Activated CD4-positive, alpha-beta T cell treated with anti-CD3 and anti-CD28 coated beads, Interleukin-2, amount 10 ng/mL, durations not matched to agents 7 days and 5 days (primary cell): ENCODE measurements around the gene ABTB1. TPM values are rescaled to one million over a fixed set of nuclear protein-coding genes. Genes with fewer than 3 reads are reported as not detected.
A peak's percentile ranks its signal among the peaks of the same experiment; 100 is the strongest.

Experiments used
- CTCF ChIA-PET: fragments of 350-600 bp; sonication (Branson Sonifier 250); formaldehyde crosslinking; loops from one replicate; lab custom pipeline; 2021; ENCODE audit warnings: antibody characterized with exemption; lab: Charles Lee
- POLR2A ChIA-PET: fragments of 350-600 bp; sonication (Branson Sonifier 250); formaldehyde crosslinking; loops from one replicate; lab custom pipeline; 2021; ENCODE audit warnings: antibody characterized with exemption; lab: Charles Lee
- DNase-seq: peaks from one replicate; pipeline ENCODE4 v3.0.0-alpha.2; 2020
- H3K27ac Mint-ChIP-seq: one replicate; pipeline ENCODE4 v1.8.0; 2021; ENCODE audit warnings: mild to moderate bottlenecking, moderate library complexity, mixed read lengths
- H3K27me3 Mint-ChIP-seq: one replicate; pipeline ENCODE4 v1.8.0; 2021; ENCODE audit warnings: mixed read lengths
- H3K36me3 Mint-ChIP-seq: one replicate; pipeline ENCODE4 v1.8.0; 2021; ENCODE audit warnings: low read depth, mixed read lengths
- H3K4me1 Mint-ChIP-seq: one replicate; pipeline ENCODE4 v1.8.0; 2021; ENCODE audit warnings: mixed read lengths
- H3K4me3 Mint-ChIP-seq: one replicate; pipeline ENCODE4 v1.8.0; 2021; ENCODE audit warnings: mild to moderate bottlenecking, moderate library complexity, mixed read lengths
- H3K9me3 Mint-ChIP-seq: one replicate; pipeline ENCODE4 v1.8.0; 2021; ENCODE audit warnings: mixed read lengths
- total RNA-seq, 2 experiments: library from RNA; stranded (reverse); gene quantifications; one replicate each; pipeline ENCODE4 v1.2.3, GENCODE V29; 2021

Gene ABTB1
- total RNA-seq, 2 experiments from 2014 or later: 24.3 to 29.5 TPM

DNA sequence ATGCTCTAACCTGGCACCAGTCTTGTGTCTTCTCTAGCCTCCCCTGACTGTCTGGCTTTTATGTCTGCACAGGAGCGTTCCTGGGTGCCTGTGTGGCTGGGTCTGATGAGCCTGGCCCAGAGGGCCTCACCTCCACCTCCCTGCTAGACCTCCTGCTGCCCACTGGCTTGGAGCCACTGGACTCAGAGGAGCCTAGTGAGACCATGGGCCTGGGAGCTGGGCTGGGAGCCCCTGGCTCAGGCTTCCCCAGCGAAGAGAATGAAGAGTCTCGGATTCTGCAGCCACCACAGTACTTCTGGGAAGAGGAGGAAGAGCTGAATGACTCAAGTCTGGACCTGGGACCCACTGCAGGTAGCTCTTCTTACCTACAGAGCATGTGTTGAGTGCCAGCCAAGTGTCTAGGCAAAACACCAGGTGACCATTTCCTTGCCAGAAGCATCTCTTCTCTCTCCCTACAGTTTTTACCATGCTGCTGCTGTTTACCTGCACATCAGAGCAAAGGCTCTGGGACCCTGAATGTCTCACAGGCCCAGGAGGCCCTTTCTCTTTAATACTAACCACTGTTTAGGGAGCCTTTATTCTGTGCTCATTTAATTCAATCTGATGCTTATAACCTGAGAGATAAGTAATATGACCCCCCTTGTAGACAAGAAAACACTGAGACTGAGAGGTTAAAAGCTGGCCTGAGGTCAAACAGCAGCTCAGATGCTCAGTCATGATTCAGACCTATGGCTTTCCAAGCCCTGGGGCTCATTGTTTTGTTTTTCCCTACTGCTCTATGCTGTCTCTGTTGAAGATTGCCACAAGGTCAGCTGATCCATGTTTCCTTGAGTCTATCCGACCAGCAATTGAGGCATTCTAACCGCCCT, 33.3 kb upstream of the ABTB1 start:
- ChIA-PET POLR2A (no interaction called here), CTCF (no interaction called here)
- no peak for DNase-seq
- no peaks in the 10 kb centered on the region for H3K27me3 Mint-ChIP-seq
- H3K27ac Mint-ChIP-seq: no peak overlapping the region
- H3K36me3 Mint-ChIP-seq: no peaks in the 10 kb centered on the region
- H3K9me3 Mint-ChIP-seq: no peaks in the 10 kb centered on the region
- H3K4me1 Mint-ChIP-seq: peaks cover 18% of the 10 kb centered on the region
- H3K4me3 Mint-ChIP-seq: no peak overlapping the region

GRCh38 chr3:127640042-127640355, 32.8 kb upstream of the ABTB1 start:
- DNase-seq: no peak
- Mint-ChIP-seq H3K4me3 (no peak overlapping the region), H3K4me1 (peaks cover 18% of the 10 kb centered on the region), H3K9me3 (no peaks in the 10 kb centered on the region), H3K27ac (no peak overlapping the region), H3K36me3 (no peaks in the 10 kb centered on the region), H3K27me3 (no peaks in the 10 kb centered on the region)
- ChIA-PET POLR2A (no interaction called here), CTCF (no interaction called here)

DNA sequence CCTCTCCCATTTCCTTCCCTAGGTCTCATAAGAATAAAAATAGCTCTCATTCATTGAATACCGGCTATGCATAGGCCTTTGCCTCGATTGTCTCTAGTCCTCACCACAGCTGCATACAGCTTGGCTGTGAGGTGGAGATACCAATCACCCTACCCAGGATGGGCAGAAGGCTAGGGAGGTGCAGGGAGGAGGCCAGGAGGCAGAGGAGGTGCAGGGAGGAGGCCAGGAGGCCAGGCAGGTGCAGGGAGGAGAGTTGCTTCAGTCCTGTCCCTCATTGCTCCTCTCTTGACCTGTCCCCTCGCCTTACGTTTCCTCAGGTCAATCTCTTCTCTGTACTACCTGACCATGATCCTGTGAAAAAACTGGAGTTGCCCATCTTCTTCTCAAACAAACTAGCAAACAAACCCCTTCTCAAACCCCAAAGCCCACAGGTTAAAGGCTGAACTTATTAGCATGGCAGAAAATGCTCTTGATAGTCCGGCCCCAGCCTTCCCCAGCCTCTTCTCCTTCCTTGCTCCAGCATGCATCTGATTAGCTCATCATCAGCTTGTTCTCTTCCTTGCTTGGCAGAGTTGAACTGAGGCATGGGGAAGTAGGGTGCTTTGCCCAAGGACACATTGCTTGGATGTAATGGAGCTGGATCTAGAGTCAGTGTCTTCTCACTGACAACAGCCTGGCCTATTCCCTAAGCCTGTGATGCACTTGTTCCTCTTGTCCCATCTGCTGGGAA, 27.9 kb upstream of the ABTB1 start:
- Mint-ChIP-seq H3K4me3 (no peak overlapping the region), H3K36me3 (no peaks in the 10 kb centered on the region), H3K27me3 (no peaks in the 10 kb centered on the region), H3K9me3 (no peaks in the 10 kb centered on the region), H3K4me1 (no peaks in the 10 kb centered on the region), H3K27ac (no peak overlapping the region)
- ChIA-PET POLR2A (no interaction called here), CTCF (interaction anchor here (0.7 to 1.5 kb wide), 3 partner anchors 15 to 336 kb away, joined by 3 to 5 read pairs (median 3); no protein-coding TSS in a partner anchor)
- DNase-seq: no peak

- Mint-ChIP-seq H3K4me1 (no peaks in the 10 kb centered on the region), H3K4me3 (no peak overlapping the region), H3K27me3 (no peaks in the 10 kb centered on the region), H3K36me3 (no peaks in the 10 kb centered on the region), H3K27ac (no peak overlapping the region), H3K9me3 (no peaks in the 10 kb centered on the region)
- ChIA-PET CTCF (interaction anchor here (0.7 to 1.0 kb wide), 2 partner anchors 15 to 335 kb away, joined by 3 read pairs; no protein-coding TSS in a partner anchor), POLR2A (no interaction called here)
- no peak for DNase-seq
These were observed 27.3 kb upstream of the ABTB1 start for GRCh38 chr3:127645371-127646015.

DNA sequence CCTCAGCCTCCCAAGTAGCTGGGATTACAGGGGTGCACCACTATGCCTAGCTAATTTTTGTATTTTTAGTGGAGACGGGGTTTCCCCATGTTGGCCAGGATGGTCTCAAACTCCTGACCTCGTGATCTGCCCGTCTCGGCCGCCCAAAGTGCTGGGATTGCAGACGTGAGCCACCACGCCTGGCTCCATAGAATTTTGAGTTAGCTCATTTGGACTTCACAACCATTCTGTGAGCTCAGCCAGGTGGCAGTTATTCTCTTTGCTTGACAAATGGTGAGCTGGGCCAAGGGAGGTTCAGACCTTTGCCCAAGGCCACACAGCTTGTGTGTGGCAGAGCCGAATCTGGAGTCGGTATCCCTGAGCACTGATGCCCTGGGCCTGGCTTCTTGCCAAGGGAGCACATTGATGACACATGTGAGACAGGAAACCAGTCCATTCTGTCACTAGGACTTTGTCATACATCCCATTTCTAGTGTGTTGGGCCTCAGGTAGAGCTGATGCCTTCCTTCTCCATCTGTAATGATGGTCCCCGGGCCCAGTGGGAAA, 26.2 kb upstream of the ABTB1 start:
- Mint-ChIP-seq H3K27me3 (no peaks in the 10 kb centered on the region), H3K4me1 (no peaks in the 10 kb centered on the region), H3K9me3 (no peaks in the 10 kb centered on the region), H3K27ac (no peak overlapping the region), H3K36me3 (no peaks in the 10 kb centered on the region), H3K4me3 (no peak overlapping the region)
- ChIA-PET POLR2A (no interaction called here), CTCF (interaction anchor here (0.8 to 1.6 kb wide), 2 partner anchors 11 to 12 kb away, joined by 3 to 4 read pairs; no protein-coding TSS in a partner anchor)
- DNase-seq: no peak

DNA sequence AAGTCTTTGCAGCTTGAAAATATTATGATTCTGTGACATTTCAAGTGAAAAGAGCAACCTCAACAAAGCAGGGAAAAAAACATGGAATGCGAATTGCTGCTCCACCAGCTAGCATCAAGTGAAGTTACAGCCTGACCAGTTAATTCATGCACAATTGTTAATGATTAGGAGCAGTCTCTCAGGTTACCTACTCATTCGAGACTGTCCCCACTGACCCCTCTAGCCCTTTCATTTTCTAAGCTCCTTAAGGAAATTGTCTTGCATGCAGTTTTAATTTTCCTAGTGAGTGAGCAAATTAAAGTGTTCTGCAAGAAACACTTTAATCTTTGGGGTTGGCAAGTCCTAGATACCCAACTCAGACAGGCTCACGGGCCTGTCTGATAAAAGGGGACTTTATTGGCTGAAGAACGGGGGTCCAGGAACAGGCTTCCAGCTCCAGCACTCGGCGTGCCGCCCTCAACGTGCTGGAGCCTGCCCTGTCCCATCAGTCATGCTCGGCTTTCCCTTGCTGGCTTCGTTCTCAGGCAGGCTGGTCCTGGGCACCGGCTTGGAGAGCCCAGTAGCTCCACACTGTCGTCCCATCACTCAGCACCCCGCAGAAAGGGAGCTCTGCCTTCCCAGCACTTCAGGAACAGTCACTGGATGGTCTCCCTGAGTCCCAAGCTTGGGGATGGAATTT, 25.4 kb upstream of the ABTB1 start:
- no peaks in the 10 kb centered on the region for H3K9me3 Mint-ChIP-seq
- no peak overlapping the region for H3K4me3 Mint-ChIP-seq
- H3K27ac Mint-ChIP-seq: no peak overlapping the region
- H3K36me3 Mint-ChIP-seq: no peaks in the 10 kb centered on the region
- ChIA-PET CTCF (interaction anchor here (0.8 to 1.6 kb wide), 2 partner anchors 11 to 12 kb away, joined by 3 to 4 read pairs; no protein-coding TSS in a partner anchor), POLR2A (no interaction called here)
- no peak for DNase-seq
- H3K27me3 Mint-ChIP-seq: no peaks in the 10 kb centered on the region
- H3K4me1 Mint-ChIP-seq: no peaks in the 10 kb centered on the region

DNA sequence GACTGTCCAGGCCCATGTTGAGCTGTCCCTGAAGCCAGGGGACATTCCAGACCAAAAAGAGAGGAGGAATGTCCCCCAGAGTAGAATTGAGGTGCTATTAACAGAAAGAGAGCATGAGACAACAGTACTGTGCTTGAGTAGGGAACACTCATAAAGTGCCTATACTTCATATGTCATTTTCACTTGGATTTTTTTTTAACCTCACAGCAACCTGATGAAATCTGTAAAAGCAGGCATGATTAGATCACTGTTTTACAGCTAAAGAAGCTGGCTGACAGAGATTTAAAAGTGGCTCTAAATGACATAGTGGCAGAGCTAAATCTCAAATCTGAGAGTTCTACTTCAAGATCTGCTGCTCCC, 24.9 kb upstream of the ABTB1 start:
- H3K36me3 Mint-ChIP-seq: no peaks in the 10 kb centered on the region
- no peak overlapping the region for H3K4me3 Mint-ChIP-seq
- no peak for DNase-seq
- CTCF ChIA-PET: no interaction called here
- no peaks in the 10 kb centered on the region for H3K4me1 Mint-ChIP-seq
- H3K27me3 Mint-ChIP-seq: no peaks in the 10 kb centered on the region
- POLR2A ChIA-PET: no interaction called here
- no peaks in the 10 kb centered on the region for H3K9me3 Mint-ChIP-seq
- no peak overlapping the region for H3K27ac Mint-ChIP-seq

DNA sequence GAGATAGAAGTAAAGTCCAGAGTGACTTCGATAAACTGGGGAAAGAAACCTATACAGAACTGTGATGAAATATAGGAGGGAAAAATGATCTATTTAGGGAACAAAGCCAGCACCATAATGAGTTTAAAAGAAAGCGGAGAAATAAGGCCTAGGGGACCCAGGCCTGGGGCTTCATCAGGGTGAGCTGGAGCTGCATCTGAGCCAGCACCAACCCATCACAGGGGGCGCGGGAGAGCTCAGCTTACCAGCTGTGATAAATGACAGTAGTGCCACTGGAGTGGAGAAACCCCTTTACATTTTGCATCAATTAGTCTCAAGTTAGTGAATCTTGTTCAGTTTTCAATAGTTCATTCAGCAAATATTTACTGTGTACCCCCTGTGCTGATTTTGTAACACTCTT, 22.5 kb upstream of the ABTB1 start:
- no peak for DNase-seq
- ChIA-PET POLR2A (no interaction called here), CTCF (interaction anchor here (0.5 to 1.0 kb wide), 2 partner anchors 12 to 200 kb away, joined by 3 to 4 read pairs; no protein-coding TSS in a partner anchor)
- H3K4me1 Mint-ChIP-seq: no peaks in the 10 kb centered on the region
- H3K4me3 Mint-ChIP-seq: no peak overlapping the region
- no peak overlapping the region for H3K27ac Mint-ChIP-seq
- no peaks in the 10 kb centered on the region for H3K9me3 Mint-ChIP-seq
- H3K36me3 Mint-ChIP-seq: no peaks in the 10 kb centered on the region
- no peaks in the 10 kb centered on the region for H3K27me3 Mint-ChIP-seq

GRCh38 chr3:127651516-127652172, 21.1 kb upstream of the ABTB1 start:
- Mint-ChIP-seq H3K4me1 (no peaks in the 10 kb centered on the region), H3K4me3 (no peak overlapping the region)

DNA sequence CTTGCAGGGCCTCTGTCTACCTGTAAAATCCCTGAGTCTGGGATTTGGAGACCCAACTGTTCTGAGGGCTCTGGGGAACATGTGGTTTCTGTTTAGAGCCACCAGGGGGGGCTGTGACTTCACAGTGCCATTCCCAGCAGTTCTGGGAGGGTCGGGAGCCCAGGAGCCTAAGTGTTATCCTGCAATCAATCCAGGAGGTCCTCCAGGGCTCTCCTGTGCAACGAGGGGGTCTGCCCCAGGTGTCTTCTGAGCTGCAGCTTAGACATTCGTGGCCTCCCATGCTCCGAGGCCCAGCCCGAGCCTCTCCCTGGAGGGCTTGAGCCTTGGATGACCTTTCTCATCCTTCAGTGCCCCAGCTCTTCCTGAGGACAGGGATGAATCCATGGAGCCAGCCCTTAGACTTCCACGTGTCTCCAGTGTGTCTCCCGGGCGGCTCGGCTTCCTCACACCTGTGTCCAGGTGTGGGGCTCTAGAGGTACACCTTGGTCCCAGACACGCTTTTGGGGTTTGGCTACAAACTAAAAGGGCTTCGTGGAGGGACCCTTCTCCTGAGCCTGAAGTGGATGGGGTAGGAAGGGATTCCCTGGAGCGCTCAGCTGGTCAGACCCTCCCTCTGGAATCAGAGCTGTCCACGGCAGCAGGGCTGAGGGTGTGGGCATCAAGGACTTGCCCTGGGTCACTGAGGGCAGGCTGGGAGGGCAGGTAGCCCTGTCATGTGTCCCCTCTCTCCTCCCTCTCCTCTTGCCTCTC, 20.3 kb upstream of the ABTB1 start:
- Mint-ChIP-seq H3K36me3 (no peaks in the 10 kb centered on the region), H3K9me3 (no peaks in the 10 kb centered on the region), H3K27me3 (no peaks in the 10 kb centered on the region), H3K27ac (no peak overlapping the region), H3K4me1 (no peaks in the 10 kb centered on the region), H3K4me3 (no peak overlapping the region)
- ChIA-PET POLR2A (no interaction called here), CTCF (interaction anchor here (0.7 to 1.5 kb wide), 5 partner anchors 8 to 138 kb away, joined by 3 to 4 read pairs (median 3); no protein-coding TSS in a partner anchor)
- DNase-seq: peak; percentile 40

More at GRCh38 chr3:127651516-127652172, 21.1 kb upstream of the ABTB1 start:
- H3K36me3 Mint-ChIP-seq: no peaks in the 10 kb centered on the region
- no peak for DNase-seq
- POLR2A ChIA-PET: no interaction called here
- no peak overlapping the region for H3K27ac Mint-ChIP-seq
- CTCF ChIA-PET: interaction anchor here (0.7 to 1.5 kb wide), 3 partner anchors 12 to 139 kb away, joined by 3 to 4 read pairs (median 3); no protein-coding TSS in a partner anchor
- H3K9me3 Mint-ChIP-seq: no peaks in the 10 kb centered on the region
- H3K27me3 Mint-ChIP-seq: no peaks in the 10 kb centered on the region

GRCh38 chr3:127654374-127654773, 18.4 kb upstream of the ABTB1 start:
- Mint-ChIP-seq H3K27me3 (peaks cover 9% of the 10 kb centered on the region), H3K27ac (no peak overlapping the region), H3K4me3 (no peak overlapping the region), H3K9me3 (no peaks in the 10 kb centered on the region), H3K4me1 (no peaks in the 10 kb centered on the region), H3K36me3 (no peaks in the 10 kb centered on the region)
- CTCF ChIA-PET: no interaction called here
- no peak for DNase-seq
- POLR2A ChIA-PET: no interaction called here
